HG03196 (cell line): Measurements from ENCODE around the gene ANKS1A.
"Not testable (repeated sequence)": the region's sequence is repeated elsewhere in the genome, so short reads cannot be mapped to it uniquely, and the experiment has no call there.

Experiments used
- ATAC-seq: cut with Tn5 transposase; IDR thresholded peaks from one replicate; pipeline ENCODE4 v1.9.1; 2021; ENCODE audit not compliant: unreplicated experiment

ANKS1A gene

DNA sequence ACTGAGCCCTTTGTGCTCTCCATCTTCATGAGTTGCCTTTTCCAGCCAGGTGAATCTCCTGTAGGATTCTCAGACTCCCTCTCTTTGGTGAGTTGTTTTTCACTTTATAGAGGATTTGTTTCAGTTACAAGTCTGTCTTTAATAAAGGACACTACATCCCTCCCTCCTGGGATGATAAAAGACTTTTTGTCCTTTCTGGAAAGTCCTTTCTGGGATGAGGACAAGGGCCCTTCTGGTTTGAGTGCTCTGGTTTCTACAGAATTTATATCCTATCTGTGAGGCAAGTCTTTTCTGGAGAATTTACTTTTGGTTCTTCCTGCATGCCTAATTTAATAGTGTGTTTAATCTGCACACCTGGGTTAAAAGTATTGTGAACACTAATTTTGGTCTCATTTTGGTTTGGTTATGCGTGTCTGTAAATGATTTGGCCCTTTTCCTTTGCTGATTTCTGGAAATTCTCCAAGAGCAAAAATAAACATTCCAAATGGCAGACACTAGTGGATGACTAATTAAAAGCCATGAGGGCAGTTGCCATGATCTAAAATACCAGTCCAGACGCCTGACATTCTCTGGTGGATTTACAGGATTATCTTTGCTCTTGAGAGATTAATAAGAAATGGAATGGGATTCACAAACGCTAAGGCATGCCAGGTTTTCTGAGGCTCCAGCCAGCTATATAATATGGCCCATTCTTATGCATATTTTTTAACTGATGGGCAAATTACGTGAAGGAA is 207.2 kb downstream of the ANKS1A start:
- ATAC-seq = no peak

DNA sequence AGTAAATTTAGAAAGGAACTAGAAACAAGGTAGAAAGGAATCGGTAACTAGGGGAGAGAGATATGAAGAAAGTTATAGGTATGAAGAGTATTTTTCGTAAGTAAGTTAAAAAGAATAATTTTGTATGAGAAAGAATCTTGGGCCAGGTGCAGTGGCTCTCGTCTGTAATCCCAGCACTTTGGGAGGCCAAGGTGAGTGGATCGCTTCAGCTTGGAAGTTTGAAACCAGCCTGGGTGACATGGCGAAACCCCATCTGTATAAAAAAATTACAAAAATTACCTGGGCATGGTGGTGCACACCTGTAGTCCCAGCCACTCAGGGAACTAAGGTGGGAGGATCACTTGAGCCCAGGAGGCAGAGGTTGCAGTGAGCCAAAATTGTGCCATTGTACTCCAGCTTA is 210.1 kb downstream of the ANKS1A start:
- ATAC-seq = no peak

DNA sequence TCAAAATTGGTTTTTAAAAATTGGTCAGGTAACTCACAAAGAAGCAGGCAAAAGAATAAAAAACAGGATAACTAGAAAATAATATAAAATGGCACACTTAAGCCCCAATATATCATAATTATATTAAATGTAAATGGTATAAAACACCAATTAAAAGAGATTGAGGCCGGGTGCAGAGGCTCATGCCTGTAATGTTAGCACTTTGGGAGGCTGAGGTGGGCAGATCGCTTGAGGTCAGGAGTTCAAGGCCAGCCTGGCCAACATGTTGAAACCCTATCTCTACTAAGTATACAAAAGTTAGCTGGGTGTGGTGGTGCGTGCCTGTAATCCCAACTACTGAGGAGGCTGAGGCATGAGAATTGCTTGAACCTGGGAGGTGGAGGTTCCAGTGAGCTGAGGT is 216.0 kb downstream of the ANKS1A start:
- ATAC-seq = no peak

DNA sequence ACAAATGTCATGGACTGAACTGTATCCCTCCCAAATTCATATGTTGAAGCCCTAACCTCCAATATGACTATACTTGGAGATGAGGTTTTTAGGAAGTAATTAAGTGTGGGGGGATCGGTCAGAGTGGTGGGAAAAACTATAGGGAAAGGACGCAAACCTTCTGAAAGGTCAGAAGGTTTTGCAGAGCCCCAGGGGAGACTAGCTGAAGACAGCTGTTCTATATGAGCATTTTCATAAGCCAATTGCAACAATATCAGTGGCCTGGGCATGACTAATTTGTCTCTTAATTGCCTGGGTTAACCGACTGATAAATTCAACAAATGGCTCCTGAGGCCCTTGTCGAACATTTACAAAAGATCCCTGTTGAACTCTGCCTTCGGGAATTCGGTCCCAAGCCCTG is 217.0 kb downstream of the ANKS1A start:
- not testable (repeated sequence) for ATAC-seq

DNA sequence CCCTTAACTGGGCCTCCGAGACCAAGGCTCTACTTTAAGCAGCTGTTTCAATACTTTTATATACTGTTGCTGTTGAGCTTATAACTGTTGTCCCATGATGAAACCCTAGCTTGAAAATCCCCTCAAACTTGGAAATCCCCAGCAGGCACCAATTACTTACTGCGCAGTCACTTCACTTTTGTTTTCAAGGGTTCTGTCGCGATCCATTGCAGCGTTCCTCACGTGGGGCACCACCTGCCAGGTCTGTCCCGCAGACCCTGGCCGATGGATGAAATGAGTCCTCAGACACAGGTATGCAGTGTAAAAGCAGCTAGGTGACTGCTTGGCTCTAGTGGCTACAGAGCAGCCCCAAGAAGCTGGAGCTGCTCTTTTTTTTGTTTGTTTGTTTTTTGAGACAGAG is 218.2 kb downstream of the ANKS1A start:
- ATAC-seq = not testable (repeated sequence)

DNA sequence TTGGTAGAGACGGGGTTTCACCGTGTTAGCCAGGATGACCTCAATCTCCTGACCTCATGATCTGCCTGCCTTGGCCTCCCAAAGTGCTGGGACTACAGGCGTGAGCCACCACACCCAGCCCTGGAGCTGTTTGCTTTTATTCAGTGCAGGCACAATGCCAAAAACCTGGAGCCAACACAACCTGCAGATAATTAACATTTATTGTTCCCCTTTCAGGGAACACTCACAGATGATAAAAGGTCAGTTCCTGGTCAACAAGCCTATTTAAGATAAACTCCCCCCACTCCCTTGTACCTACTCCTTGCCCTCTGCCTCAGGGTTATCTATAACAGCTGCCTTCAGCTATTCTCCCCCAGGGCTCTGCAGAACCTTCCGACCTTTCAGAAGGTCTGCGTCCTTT is 218.7 kb downstream of the ANKS1A start:
- ATAC-seq = not testable (repeated sequence)

DNA sequence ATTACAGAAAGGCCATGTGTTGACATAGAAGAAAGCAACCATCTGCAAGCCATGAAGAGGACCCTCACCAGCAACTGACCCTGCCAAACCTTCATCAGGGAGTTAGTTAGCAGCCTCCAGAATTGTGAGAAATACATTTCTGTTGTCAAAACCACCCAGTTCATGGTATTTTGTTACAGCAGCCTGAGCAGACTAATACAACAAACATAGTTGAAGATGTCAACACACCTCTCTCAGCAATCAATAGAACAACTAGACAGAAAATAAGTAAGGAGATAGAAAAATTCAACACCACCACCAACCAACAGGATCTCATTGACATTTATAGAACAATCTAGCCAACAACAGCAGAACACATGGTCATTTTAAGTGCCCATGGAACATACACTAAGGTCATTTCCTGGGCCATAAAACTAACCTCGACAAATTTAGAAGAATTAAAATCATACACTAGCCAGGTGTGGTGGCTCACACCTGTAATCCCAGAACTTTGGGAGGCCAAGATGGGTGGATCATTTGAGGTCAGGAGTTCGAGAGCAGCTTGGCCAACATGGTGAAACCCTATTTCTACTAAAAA is 219.3 kb downstream of the ANKS1A start:
- no peak for ATAC-seq

DNA sequence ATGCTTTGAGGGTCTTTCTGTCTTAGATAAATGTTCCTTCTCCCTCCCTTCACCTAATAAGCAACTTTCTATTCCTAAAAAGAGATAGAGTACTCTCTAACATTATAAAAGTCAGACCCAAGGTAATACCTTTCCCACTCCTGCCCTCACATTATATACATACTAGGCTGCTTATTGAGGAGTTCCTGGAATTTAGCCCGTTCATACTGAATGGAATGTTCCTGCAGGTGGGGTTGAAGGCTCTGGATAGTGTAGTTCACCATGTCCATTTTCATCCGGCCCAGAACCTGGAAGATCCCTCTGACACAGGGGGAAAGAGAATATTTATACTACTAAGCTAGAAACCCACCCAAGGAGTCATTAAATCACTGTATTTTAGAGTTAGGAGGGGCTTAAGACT is 231.7 kb downstream of the ANKS1A start:
- ATAC-seq = no peak

DNA sequence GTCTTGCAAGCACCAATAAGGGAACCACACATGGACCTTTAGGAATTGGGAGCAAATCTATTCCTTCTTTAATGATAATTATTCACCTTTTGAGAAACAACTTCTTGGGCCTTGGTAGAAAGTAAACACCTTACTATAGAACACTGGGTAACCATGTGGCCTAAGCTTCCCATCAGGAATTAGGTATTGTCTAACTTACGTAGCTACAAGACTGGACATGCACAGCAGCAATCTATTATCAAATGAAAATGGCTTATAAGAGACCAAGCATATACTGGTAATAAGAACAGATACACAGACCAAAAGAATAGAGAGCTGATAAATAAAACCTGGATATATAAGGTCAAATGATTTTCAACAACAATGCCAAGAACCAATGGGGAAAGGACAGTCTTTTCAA is 235.3 kb downstream of the ANKS1A start:
- ATAC-seq = no peak

DNA sequence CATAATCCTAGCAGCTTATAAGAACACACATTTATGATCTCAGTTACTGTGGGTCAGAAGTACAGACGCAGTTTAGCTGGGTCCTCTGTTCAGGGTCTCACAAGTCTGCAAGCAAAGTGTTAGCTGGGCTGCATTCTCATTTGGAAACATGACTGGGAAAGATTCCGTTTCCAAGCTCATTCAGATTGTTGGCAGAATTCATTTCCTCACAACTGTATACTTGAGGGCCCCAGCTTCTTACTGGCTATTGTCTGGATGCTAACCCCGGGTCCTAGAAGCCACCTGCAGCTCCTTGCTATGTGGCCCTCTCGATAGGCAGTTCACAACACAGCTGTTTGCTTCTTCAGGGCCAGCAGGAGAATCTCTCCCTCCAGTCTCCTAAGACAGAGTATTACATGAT is 239.0 kb downstream of the ANKS1A start:
- no peak for ATAC-seq

DNA sequence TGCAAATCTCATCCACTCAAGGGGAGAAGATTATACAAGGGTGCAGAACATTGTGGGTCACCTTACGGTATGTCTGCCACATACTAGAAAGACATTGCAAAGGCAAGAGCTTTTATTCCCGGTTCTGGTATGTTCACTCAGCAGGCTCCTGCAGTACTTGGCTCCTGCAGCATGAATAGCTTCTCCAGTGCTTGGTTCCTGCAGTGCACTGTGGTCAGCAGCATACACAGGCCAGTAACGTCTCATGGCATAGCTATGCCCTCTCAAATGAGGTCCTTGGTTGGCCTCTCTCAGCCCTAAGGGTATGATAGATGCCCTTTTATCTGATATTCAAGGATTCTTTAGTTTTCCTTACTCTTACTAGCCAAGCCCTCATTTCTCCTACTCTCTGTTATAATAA is 239.4 kb downstream of the ANKS1A start:
- ATAC-seq = no peak

DNA sequence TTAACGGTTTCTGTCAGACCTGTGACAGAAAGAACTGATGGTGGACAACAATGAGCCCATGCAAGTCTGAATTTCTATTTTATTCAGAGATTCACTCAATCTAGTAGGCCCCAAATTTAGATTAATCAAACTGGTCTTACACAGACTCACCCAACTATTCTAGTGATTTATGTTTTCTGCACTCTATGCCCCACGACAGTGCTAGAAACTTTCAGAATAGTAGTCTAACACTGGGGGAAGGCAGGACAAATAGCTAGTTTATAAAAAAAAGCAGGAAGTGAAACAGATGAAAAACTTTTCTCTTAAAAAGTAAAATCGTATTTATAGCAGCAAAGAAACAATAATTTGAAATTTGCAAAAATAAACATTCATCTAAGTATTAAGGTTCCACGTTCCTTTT is 247.1 kb downstream of the ANKS1A start:
- no peak for ATAC-seq

DNA sequence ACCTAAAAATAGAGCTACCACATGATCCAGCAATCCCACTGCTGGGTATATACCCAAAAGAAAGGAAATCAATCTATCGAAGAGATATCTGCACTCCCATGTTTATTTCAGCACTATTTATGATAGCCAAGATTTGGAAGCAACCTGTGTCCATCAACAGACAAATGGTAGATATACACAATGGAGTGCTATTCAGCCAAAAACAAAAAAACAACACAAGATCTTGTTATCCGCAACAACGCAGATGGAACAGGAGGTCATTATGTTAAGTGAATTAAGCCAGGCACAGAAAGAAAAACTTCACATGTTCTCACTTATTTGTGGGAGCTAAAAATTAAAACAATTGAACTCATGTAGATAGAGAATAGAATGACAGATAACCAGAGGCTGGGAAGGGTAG is 249.1 kb downstream of the ANKS1A start:
- ATAC-seq = not testable (repeated sequence)

DNA sequence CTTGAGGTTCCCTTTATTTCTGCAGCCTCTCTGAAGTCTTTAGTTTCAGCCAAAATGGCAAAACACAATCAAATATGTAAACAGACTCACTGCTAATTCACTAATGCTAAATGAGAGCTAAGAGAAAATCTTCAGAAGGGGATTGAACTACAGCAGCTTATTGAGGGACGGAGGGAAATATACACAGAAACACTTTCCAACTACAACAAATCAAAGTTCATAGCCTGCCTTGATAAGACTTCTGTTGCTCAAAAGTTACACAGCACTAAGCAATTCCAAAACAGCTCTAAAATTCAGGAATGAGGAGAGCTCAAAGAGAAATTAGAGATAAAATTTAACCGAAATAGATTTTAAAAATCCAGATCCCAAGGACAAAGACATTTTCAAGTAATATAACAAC is 250.4 kb downstream of the ANKS1A start:
- ATAC-seq = no peak

DNA sequence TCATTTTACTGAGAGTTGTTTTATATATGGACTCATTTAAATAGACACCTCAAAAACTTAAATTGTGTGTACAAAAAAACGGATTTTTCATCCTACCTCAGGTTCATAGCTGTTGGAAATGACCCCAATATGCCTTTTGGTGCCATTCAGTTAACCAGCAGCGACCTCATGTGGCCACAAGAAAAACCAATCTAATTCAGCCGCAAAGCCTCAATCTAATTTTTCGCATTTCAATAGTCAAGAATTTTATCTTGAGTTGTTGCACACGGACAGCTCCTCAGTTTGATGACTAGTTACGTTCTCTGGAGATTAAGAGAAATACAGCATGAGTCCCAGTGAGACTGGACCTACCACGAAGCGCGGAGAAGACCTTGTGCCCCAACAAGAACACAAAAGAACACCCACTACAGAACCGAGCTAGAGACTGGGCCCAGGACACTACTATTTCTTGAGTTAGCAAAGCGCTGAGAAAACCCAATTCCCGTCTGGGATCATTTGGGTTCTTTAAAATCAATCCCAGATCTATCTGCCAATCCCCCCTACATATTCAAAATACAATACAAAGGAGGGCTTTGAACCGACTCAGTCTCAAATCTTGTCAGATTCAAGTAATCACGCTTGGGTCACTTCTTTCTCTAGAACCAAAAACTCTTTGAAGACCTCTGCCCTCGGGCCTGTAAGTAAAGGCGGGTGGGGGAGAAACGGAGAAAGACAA is 251.0 kb downstream of the ANKS1A start:
- no peak for ATAC-seq

DNA sequence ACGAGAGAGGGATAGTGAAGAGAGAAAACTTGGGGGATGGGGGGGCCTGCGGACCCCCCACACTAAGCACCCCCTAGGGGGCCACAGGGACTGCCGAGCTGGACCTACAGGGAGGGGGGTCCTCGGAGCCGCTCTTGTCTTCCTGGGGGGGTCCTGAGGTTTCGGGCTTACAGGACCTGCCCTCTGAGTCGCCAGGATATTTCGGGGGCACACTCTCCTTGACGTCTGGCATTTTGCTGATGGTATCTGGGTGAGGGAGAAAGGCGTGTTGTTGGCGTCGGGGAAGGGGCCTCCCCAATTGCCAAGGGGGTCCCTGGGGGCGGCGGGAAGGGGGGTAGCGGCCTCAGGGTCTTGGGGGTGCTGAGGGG is 251.6 kb downstream of the ANKS1A start:
- ATAC-seq = no peak
